ENCODE results near the gene GEMIN7.

GEMIN7 gene

DNA sequence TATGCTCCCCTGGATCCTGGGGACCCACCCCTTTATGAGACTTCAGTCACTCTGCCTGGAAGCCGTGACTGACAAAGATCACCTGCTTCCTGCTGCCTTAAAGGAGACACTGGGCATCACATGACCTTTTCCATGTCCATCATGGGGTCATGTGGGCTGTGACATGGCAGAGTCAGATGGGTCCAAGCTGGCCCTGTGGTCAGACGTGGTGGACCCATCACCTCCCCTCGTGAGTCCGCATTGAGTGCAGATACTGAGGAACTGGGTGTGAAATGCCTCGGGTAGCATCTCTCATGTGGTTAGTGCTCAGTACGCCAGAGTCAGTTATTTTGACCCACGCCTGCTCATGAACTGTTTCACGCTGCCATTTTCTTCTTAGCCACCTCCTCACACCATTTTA, 54.6 kb downstream of the GEMIN7 start:
- no peak for DNase-seq

DNA sequence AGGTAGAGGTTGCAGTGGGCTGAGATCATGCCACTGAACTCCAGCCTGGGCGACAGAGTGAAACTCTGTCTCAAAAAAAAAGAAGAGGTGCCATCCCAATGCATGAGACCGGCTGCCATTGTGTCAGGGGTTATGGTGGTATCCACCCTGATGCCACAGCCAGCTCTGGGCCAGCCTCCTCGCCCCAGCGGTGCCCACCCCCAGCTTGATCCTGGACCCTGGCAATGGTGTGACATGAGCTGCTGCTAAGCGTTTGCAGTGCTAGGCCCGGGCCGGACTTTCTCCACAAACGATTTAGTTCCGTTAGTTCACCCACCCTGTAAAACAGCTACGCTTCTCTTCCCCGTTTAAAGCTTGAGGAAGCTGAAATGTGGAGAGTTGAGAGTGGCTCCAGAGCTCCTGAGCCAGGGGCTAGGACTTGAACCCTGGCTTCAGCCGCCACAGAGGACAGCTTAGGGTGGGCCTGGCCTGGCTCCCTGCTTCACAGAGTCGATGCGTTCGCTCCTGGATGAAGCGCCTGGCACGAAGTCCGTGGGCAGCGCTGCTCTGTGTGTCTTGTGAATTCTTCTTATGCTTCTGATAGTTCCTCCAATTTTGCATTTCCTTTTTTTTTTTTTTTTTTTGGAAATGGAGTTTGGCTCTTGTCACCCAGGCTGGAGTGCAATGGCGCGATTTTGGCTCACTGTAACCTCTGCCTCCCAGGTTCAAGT, 56.3 kb downstream of the GEMIN7 start:
- no peak for DNase-seq

- no peak for DNase-seq
Observed at GRCh38 chr19:45136507-45137178, 57.6 kb downstream of the GEMIN7 start.

DNA sequence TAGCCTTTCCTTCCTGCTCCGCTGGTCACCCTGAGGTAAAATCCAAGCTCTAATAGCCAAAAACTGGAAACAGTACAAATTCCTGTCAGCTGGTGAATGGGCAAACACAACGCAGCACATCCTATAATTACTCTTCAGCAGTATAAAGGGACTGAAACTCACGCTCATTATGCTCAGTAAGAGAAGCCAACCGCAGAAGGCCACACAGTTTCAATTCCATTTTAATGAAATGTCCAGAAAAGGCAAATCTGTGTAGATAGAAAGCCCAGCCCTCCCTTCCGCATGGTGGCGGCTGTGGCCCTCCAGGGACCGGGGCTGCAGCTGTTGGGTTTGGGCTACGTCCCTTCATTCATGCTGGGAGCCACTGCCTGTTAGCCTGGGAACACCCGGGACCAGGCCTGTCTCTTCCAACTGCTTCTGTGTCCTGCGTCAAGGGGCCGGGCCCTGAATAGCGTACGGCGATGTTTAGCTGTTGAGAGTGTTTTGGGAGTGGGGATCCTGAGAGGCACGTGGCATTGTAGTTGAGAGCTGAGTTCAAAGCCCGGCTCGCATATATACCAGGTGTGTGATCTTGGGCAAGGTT, 58.2 kb downstream of the GEMIN7 start:
- DNase-seq, result no peak

- DNase-seq, result no peak
Observed at GRCh38 chr19:45138303-45138751, 59.3 kb downstream of the GEMIN7 start.

- DNase-seq, result no peak
Observed at GRCh38 chr19:45139286-45140143, 60.5 kb downstream of the GEMIN7 start.

GRCh38 chr19:45140144-45140503, 61.1 kb downstream of the GEMIN7 start:
- DNase-seq, result no peak

- DNase-seq, result no peak
Observed at GRCh38 chr19:45140533-45140932, 61.5 kb downstream of the GEMIN7 start.

All from islet precursor cell (in vitro differentiated cells).